GM19351 (cell line): ENCODE data around the gene CUL4A.

Experiments used
- ATAC-seq: cut with Tn5 transposase; IDR thresholded peaks from one replicate; pipeline ENCODE4 v1.9.1; 2021; ENCODE audit warnings: mild to moderate bottlenecking, moderate library complexity; ENCODE audit not compliant: unreplicated experiment

CUL4A gene

GRCh38 chr13:113179374-113180230 lies 29.8 kb upstream of the CUL4A start:
- ATAC-seq = no peak

DNA sequence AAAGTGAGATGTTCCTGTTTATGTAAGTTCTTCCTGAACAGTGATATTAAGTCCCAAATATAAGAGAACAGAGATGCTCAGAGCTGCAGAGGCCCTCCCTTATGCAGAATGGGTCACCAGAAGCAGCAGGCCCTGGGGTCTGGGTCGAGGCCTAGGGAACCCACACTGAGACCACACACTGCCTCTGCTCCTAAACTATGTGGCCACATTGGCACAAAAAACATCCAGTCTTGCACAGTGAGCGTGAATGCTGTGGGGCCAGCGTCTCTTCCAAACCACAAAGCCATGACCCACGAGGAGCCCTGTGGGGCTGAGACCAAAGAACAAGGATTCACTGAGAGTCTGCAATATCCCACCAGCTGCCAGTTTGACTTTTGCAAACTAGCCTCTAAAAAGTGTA lies 27.4 kb upstream of the CUL4A start:
- no peak for ATAC-seq

DNA sequence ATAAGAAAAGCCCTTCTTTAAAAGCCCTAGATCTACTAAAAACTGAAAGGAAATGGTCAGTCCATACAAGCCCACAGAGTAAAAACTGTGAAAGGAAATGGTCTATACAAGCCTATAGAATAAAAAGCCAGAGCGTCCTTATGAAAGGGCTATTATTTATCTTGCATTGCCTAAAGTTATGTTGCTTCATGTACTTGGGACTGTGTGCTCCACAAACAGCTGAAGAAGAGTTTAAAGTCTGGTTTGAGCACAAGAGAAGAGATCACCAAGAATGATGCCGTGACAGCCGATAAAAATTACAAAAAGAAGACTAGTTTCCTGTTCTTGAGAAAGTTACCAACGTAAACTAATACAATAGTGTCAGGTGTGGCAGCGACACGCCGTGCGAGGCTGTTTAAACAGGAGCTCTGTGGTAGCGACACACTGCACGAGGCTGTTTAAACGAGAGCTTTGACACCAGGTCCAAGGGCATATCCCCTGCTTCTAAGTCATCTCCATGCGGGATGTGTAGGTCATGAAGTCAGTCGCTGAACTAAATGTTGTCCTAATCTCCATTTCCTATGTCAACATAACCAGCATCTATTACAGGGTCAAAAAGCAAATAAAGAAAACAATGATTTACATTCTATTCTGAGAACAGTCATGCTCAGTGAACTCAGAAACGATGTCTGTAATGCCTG lies 25.8 kb upstream of the CUL4A start:
- ATAC-seq = no peak

- ATAC-seq = no peak
Measured at GRCh38 chr13:113184568-113185440, 24.6 kb upstream of the CUL4A start.

- peak; percentile 96 for ATAC-seq
Measured at GRCh38 chr13:113186061-113186900, 23.1 kb upstream of the CUL4A start.

DNA sequence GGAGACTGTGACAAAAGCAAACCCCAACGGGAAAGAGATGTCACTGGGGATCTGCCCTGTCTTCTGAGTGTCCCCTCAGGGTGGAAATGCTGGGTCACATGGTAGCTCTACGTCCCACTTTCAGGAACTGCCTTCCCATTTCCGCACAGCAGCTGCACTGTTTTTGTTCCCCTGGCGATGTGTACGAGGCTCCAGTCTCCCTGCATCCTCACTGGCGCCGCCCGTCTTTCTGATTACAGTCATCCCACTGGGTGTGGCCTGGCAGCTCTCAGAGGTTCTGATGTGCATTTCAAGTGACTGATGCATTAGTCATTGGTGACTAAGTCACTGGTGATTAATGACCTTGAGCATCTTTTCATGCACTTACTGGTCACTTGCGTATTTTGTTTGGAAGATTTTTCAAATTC lies 22.1 kb upstream of the CUL4A start:
- no peak for ATAC-seq

DNA sequence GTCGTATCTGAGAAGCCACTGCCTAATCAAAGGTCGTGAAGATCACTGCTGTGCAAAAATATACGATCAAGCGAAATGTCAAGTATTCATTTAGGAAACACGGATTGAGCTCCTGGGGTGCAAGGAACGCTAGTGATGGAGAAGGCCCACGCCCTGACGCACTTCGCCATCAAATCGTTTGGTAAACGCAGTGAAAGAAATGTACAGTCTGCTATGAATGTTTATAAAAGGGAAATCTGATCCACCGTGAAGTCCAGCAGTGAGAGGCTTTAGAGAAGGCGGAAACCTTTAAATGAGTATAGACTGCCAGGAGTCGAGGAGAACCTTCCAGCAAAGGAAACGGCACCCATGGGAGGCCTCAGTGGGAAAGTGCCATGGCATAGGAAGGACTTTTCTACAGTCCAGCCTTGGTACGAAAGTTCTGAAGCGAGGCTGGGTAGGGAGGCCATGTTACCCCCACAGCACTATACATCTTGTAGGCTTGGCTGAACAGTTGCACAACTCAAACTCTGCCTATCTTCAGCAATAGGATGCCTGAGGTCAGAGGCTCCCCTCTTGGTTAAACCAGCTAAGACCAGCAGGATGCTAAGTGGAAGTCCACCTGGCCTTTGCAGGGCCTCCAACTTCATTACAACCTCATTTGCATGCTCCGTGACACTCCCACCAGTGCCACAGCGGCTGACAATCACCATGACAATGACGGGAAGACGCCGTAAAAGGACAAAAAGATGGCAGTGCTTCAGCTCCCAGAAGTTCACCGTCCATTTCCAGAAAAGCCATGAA lies 21.3 kb upstream of the CUL4A start:
- ATAC-seq = no peak

- ATAC-seq = no peak
Measured at GRCh38 chr13:113190181-113190580, 19.2 kb upstream of the CUL4A start.

DNA sequence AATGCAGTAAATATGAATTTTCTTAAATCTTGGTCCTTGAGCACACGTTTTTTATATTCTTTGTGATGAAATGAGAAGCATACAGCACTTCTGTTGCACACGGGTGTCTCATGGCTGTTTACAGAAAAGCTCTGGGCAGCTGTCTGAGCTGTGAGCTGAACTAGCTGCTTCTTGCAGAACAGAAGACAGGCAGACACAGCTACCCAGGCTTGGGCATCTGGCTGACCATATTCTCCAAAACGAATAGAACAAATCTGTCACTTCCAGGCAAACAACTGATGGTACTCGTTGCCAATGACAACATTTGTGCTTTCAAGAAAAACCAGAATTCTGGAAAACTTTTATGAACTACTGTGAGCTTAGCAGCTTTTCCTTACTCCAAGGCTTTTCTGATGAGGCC lies 17.1 kb upstream of the CUL4A start:
- ATAC-seq = no peak

DNA sequence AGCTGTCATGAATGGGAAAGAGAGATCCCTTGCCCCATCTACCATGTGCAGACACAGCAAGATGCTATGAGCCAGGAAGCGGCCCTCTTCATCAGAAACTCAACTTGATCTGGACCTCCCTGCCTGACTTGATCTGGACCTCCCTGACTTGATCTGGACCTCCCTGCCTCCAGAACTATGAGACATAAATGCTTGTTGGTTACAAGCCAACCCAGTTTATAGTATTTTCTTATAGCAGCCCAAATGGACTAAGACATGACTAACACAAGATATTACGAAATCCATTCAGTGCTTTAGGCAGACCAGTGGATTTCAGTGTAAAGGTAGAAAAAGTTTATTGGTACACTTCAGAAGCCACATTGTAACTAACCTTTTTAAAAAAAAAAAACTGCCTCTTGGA lies 16.5 kb upstream of the CUL4A start:
- no peak for ATAC-seq

DNA sequence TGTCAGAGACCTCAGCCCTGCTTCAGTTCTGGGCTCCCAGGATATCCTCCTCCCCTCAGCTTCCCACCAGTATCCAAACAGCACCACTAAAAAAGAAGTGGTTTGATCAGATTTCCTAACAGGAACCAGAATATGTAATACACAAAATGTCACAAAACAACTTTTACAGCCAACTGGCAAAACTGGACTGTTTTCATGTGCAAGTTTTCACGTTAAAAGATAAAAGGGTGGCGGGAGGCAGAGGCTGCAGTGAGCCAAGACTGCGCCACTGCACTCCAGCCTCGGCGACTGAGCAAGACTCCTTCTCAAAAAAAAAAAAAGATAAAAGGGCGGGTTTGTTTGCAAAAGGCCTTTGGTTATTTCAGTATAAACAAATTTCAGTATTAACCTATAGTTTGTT lies 14.1 kb upstream of the CUL4A start:
- ATAC-seq = no peak

DNA sequence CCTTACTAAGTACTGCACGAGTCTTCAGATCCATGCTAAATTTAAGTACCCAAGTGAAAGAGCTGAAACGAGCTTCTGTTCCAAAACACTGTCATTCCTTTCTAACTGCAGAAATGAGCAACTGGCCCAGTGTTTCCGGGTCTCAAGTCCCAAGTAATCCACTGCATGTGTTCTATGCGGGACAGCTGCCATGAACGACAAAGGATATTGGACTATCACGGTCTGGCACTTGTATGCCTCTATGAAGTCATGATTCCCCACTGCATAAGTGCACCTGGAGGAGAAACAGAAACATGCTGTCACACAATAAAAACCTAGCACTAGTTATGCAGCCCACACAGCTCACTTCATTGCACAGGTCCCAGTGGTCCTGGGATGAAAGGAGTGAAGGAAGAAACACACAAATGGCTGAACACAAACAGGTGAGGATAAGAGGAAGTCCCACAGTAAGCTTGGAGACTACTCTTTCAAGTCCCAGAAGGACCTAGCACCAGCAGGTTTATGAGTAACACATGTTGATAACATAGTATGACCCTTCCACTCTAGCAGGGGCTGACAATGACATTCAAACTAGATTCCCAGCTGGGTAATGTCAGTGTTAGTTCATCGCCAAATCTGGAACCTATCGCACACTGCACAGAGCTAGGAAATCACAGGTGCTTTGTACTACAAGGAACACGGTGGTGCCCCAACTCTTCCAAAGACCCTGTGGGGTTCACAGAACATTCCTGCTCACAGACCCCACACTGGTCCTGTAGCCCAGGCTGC lies 12.3 kb upstream of the CUL4A start:
- no peak for ATAC-seq

DNA sequence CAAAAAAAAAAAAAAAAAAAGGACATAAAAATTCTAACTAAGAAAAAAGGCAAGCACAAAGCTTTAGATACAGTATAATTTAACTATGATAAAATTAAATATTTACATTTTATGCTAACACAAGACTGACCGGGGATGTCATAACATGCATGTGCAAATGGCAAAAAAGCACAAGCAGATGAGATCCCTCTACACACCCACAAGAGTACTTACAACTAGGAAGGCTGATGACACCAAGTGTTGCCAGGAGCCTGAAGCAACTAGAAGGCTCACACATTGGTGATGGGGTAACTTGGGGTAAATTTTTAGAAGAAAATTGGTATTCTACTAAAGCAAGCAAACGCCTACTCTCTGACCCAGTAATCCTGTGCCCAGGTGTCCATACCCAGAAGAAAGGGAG lies 7.6 kb upstream of the CUL4A start:
- no peak for ATAC-seq

GRCh38 chr13:113202912-113203311 lies 6.5 kb upstream of the CUL4A start:
- ATAC-seq = no peak

DNA sequence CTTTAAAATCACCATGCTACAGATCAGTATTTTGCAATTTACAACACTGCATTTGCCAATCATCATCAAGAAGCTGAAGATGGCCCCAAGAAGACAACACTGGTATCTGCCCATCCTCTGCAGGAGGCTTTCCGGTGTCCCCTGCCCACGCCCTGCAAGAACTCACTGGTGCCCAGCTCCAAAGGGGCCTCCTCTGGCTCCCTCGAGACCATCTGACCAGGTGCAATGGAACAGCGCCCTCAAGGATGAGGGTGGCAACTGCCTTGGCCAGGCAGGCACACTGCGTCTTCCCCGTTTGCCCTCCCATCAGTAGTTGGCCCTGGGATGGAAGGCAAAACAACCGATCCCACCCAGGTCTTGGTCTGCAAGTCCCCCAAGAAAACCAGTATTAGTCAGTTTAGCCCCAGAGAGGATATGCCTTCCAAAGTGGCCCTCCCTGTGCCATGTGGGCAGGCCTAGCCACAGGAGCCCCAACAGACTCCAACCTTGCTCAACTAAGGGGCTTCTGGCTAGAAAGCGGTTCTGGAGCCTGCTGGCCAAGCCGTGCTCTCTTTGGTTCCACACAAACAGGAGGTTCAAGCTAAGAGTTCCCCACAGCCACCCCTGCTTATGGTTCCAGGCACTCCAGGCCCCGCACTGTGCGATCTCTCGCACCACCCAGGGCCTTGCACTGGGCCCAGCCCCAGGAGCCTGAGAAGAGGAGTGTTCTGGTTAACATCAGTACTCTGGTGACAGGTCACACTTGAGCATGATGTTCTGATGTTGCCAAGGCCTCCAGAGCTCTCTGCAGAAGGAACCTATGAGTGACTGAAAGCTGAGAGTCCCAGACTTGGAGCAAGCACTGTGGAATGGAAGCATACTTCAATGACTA lies 5.7 kb upstream of the CUL4A start:
- ATAC-seq = no peak

DNA sequence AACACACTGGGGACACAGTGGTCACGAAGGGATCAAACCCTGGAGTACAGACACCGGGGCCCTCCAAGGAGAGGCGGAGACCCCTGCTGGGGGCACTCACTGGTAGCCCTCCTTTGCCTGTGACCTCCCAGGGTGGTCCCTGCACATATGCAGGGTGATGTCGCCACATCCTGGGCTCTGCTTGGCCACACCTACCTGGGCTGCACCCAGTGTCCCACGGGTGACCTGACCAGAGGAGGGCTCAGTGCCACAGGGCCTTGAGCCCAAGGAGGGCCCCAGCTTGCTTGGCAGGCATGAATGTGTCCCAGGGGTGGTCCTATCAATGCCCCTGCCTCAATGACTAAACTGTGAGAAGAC lies 5.1 kb upstream of the CUL4A start:
- ATAC-seq = no peak

DNA sequence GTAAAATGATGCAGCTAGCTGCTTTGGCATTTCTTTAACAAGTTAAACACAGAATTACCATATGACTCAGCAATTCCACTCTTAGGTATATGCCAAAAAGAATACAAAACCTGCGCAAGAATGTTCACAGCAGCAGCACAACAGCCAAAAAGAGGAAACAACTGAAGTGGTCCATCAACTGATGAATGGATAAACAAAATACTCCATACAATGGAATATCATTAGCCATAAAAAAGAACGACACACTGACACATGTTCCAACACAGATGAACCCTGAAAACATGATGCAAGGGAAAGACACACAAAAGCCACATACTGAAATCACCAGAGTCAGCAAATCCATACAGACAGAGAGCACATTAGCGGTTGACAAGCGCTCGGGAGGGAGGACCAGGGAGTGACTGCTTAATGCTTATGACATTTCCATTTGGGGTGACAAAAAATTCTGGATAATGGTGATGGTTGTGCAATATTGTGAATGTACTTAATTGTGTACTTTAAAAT lies 3.9 kb upstream of the CUL4A start:
- ATAC-seq = no peak

GRCh38 chr13:113207460-113207859 lies 2.0 kb upstream of the CUL4A start:
- no peak for ATAC-seq
